AG04450 (cell line): ENCODE measurements around the gene PRIM2. TPM values are rescaled to one million over a fixed set of nuclear protein-coding genes. Genes with fewer than 3 reads are reported as not detected.
"Not testable (repeated sequence)": the region's sequence is repeated elsewhere in the genome, so short reads cannot be mapped to it uniquely, and the experiment has no call there.

Experiments
- CTCF ChIA-PET: fragments of 300-600, 350-600 bp; formaldehyde crosslinking; extraction: SDS; loops from one replicate; lab custom pipeline; 2022; ENCODE audit warnings: antibody characterized with exemption, inconsistent platforms; lab: Charles Lee
- POLR2A ChIA-PET: fragments of 350-600 bp; formaldehyde crosslinking; extraction: SDS; loops from one replicate; lab custom pipeline; 2021; ENCODE audit warnings: antibody characterized with exemption, inconsistent platforms; lab: Yijun Ruan, JAX
- DNase-seq: peaks from one replicate; pipeline ENCODE4 v3.0.0-alpha.2; 2011; ENCODE audit warnings: low read depth, low spot score
- H3K27ac ChIP-seq: one replicate; pipeline ENCODE4 v1.5.1; 2012; ENCODE audit warnings: low read depth, low read length, control low read depth
- H3K27me3 ChIP-seq: one replicate; pipeline ENCODE4 v1.6.0; 2012; ENCODE audit warnings: low read length; ENCODE audit not compliant: control insufficient read depth, insufficient read depth
- H3K4me3 ChIP-seq: 2 replicates; pipeline ENCODE4 v1.5.1; 2011; ENCODE audit warnings: mild to moderate bottlenecking, low read depth, low read length, control low read depth
- H3K9me3 ChIP-seq: 2 replicates; pipeline ENCODE4 v1.5.1; 2012; ENCODE audit warnings: low read length; ENCODE audit not compliant: control insufficient read depth, insufficient read depth
- polyA plus RNA-seq: library from polyadenylated mRNA; depleted of rRNA; stranded (reverse); fragments of >200 nt; gene quantifications from 2 replicates; pipeline ENCODE4 v1.2.3, GENCODE V29; 2011
- TF ChIP-seq, protein P1 (sequence below): IDR thresholded peaks from 2 replicates; pipeline ENCODE4 v1.5.1; 2011; ENCODE audit warnings: low read depth, low read length, control low read depth, inconsistent platforms

Gene PRIM2
- polyA plus RNA-seq, 1 experiment: 30.2 TPM

DNA sequence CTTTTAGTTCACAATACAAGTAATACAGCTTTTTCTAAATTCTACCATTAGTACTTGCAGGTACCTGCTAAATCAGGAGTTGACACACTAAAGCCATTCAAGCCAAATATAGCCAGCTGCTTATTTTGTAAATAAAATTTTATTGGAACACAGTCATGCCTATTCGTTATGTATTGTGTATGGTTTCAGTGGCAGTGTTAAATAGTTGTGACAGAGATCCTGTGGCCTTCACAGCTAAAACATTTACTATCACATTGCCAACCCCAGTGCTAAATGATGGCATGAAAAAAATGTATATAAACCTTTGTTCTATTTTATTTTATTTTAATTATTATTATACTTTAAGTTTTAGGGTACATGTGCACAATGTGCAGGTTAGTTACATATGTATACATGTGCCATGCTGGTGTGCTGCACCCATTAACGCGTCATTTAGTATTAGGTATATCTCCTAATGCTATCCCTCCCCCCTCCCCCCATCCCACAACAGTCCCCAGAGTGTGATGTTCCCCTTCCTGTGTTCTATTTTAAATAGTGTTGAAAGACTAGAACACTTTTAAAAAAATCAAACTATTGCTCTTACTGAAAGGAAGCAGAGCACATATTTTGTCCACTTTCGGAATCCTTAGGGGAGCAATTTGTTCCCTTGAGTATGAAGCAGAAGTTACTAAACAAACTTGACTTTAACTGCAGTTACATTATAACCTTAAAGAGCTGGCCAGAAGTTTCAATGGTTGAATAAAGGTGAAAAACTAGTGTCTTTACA lies 115.7 kb downstream of the PRIM2 start:
- ChIA-PET POLR2A (interaction anchor here (0.6 kb wide), 1 partner anchor 40 kb away, joined by 3 read pairs; no protein-coding TSS in a partner anchor), CTCF (interaction anchor here (0.5 to 1.1 kb wide), 4 partner anchors 10 to 563 kb away, joined by 3 to 9 read pairs (median 4); partner anchors contain the start of gene BEND6)
- no peak overlapping the region for H3K27ac ChIP-seq
- TF ChIP-seq, protein P1, sequence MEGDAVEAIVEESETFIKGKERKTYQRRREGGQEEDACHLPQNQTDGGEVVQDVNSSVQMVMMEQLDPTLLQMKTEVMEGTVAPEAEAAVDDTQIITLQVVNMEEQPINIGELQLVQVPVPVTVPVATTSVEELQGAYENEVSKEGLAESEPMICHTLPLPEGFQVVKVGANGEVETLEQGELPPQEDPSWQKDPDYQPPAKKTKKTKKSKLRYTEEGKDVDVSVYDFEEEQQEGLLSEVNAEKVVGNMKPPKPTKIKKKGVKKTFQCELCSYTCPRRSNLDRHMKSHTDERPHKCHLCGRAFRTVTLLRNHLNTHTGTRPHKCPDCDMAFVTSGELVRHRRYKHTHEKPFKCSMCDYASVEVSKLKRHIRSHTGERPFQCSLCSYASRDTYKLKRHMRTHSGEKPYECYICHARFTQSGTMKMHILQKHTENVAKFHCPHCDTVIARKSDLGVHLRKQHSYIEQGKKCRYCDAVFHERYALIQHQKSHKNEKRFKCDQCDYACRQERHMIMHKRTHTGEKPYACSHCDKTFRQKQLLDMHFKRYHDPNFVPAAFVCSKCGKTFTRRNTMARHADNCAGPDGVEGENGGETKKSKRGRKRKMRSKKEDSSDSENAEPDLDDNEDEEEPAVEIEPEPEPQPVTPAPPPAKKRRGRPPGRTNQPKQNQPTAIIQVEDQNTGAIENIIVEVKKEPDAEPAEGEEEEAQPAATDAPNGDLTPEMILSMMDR: no peak
- no peak for DNase-seq
- no peaks in the 10 kb centered on the region for H3K27me3 ChIP-seq
- H3K9me3 ChIP-seq: no peaks in the 10 kb centered on the region
- no peak overlapping the region for H3K4me3 ChIP-seq

DNA sequence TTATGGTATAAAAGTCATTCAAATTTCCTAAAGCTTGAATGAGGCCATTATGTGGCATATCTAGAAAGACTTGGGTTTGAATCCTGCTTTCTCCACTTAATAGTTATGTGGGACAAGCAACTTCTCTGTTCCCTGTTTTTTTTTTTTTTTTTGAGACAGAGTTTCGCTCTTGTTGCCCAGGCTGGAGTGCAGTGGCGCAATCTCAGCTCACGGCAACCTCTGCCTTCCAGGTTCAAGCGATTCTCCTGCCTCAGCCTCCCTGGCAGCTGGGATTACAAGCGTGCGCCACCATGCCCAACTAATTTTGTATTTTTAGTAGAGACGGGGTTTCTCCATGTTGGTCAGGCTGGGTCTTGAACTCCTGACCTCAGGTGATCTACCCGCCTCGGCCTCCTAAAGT lies 116.4 kb downstream of the PRIM2 start:
- H3K4me3 ChIP-seq, POLR2A ChIA-PET, H3K27ac ChIP-seq, H3K9me3 ChIP-seq, DNase-seq, CTCF ChIA-PET, H3K27me3 ChIP-seq: not testable (repeated sequence)

DNA sequence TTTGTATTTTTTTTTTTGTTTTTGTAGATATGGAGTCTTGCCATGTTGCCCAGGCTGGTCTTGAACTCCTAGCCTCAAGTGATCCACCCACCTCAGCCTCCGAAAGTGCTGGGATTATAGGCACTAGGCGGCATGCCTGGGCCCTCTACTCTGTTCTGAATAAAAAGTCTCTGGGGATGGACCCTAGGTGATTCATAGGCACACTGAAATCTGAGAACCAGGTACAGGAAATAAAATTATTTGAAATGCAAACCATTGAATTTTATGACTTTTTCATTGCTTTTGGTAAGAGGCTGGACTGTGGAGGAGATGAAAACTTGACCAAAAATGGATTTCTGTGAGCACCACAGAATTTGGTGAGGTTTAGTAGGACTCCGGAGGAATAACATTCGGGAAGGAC lies 117.5 kb downstream of the PRIM2 start:
- POLR2A ChIA-PET: no interaction called here
- Histone ChIP-seq H3K27ac (no peak overlapping the region), H3K4me3 (no peak overlapping the region), H3K27me3 (no peaks in the 10 kb centered on the region), H3K9me3 (no peaks in the 10 kb centered on the region)
- TF ChIP-seq, protein P1: no peak
- DNase-seq: no peak
- CTCF ChIA-PET: no interaction called here

DNA sequence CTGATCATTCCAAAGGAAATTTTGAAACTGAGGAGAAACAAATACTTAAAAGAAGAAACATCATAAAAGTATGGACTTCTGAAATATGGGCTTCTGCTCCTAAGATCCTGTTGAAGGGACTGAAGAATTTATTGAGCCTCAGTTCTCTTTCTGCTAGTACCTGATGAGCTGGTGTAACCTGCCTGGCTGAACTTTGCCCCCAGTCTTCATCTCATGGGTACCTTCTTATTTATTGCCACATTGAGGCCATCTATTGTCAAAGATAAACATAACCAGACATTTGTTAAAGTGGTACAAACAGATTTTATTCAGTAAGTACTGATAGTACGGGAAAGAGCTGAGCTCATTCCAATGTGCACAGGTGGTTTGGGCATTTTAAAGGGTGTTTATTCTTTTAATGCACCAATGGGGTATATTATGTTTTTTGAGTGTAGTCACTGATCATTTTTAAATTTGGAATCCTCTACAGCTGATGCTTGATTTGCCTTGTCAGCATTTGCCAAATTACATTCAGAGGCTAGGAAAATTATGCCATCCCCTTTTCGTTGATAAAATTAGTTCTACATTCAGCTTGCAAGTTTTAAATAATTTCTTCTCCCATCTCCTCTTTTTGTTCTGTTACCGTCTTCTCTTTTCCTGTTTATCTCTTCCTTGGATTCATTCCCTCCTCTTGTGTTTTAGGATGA lies 118.2 kb downstream of the PRIM2 start:
- POLR2A ChIA-PET: no interaction called here
- no peaks in the 10 kb centered on the region for H3K9me3 ChIP-seq
- no peak for DNase-seq
- TF ChIP-seq, protein P1: no peak
- no peaks in the 10 kb centered on the region for H3K27me3 ChIP-seq
- no peak overlapping the region for H3K4me3 ChIP-seq
- CTCF ChIA-PET: no interaction called here
- H3K27ac ChIP-seq: no peak overlapping the region

DNA sequence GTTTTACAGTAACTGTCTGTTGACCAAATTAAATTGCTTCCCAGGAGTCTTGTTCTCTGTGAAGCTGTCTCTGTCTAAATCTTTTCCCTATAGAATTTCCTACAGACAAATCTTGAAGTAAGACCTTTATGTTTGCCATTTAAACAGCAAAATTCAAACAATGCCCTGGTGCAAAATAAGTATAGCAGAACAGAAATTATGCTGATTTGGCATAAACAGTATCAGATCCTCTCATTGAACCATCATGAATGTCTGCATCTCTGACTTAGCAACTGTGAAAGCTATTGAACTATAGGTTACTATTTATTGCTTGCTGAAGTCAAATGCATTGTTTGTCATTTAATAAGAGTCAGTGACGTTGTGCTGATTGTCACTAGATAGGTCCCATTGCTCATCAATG lies 123.3 kb downstream of the PRIM2 start:
- H3K4me3 ChIP-seq, POLR2A ChIA-PET, H3K27ac ChIP-seq, CTCF ChIA-PET, H3K9me3 ChIP-seq, DNase-seq, H3K27me3 ChIP-seq: not testable (repeated sequence)

DNA sequence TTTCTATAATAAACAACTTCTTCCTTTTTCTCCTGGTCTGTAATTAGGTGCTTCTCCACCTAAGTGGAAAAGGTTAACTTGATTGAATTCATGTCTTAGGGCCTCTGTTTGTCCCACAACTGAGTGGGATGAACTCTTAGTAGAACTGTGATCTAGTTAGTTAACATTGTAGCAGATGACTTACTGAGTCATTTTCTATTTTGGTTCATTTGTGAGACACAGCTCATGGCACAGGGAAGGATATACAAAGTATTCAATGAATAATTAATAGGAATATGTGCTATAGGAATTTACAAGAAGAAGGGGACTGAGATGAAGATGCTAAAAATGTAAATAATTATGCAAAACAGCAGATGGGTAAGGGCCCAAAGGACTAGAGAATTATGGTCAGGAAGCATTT lies 124.7 kb downstream of the PRIM2 start:
- DNase-seq, CTCF ChIA-PET, H3K9me3 ChIP-seq, H3K4me3 ChIP-seq, POLR2A ChIA-PET, H3K27ac ChIP-seq, H3K27me3 ChIP-seq: not testable (repeated sequence)

DNA sequence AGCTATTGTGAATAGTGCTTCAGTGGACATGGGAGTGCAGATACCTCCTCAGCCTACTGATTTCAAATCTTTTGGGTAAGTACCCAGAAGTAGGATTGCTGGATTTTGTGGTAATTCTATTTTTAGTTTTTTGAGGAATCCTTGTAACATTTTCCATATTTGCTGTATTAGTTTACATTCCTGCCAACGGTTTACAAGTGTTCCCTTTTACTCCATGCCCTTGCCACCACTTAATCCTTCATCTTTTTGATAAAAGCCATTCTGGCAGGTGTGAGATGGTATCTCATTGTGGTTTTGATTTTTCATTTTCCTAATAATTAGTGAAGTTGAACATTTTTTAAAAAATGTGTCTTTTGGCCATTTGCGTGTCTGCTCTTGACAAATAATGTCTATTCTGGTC lies 125.8 kb downstream of the PRIM2 start:
- DNase-seq, POLR2A ChIA-PET, CTCF ChIA-PET, H3K4me3 ChIP-seq, H3K27ac ChIP-seq, H3K27me3 ChIP-seq, H3K9me3 ChIP-seq: not testable (repeated sequence)

DNA sequence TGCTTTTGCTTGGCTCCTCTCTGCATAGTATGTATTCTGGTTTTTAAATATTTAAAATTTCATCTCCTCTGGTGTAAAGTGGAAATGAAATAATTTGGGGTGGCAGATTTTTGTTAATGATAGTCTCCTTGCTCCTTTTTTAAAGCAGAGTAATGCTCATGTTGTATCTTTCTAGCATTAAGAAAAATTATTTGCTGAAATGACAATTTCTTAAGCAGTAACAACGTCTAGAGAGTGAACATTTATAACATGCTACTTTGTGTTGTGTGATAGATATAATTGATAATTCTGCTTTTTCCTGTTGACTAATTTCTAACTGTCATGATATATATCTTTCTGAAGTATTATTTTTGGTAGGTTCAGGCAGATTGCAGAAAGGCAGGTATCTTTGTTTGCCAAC lies 127.4 kb downstream of the PRIM2 start:
- DNase-seq, H3K4me3 ChIP-seq, H3K27me3 ChIP-seq, CTCF ChIA-PET, H3K27ac ChIP-seq, H3K9me3 ChIP-seq: not testable (repeated sequence)
- POLR2A ChIA-PET: interaction anchor here (0.7 kb wide), 1 partner anchor 131 kb away, joined by 4 read pairs; no protein-coding TSS in a partner anchor

DNA sequence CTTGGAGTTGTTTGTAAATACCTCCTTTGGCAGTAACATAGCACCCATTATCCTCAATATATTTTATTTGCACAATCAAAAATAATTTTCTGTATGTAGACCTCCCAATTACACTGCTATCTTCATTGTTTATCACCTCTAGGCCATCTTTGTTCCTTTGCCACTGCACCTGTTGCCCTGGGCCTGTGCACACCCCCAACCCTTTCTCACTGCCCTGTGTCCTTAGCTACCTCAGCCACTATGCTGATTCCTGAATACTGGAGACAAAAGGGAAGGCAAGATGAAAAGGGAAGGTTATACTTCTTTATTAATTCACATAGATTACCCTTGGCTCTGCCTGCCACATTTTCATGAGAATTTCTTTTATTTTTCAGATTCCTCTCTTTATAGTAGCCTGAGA lies 127.9 kb downstream of the PRIM2 start:
- H3K9me3 ChIP-seq, H3K4me3 ChIP-seq, POLR2A ChIA-PET, H3K27ac ChIP-seq, H3K27me3 ChIP-seq, CTCF ChIA-PET, DNase-seq: not testable (repeated sequence)
